AG09319 (cell line): Measurements from ENCODE around the gene C10orf105.

Source experiments
- DNase-seq: peaks from one replicate; pipeline ENCODE4 v3.0.0-alpha.2; 2010; ENCODE audit warnings: low read depth; ENCODE audit errors: extremely low read depth
- CTCF ChIP-seq: IDR thresholded peaks from 2 replicates; pipeline ENCODE4 v1.5.1; 2011; ENCODE audit warnings: low read depth, mild to moderate bottlenecking, inconsistent platforms, low read length, moderate library complexity

The C10orf105 gene

DNA sequence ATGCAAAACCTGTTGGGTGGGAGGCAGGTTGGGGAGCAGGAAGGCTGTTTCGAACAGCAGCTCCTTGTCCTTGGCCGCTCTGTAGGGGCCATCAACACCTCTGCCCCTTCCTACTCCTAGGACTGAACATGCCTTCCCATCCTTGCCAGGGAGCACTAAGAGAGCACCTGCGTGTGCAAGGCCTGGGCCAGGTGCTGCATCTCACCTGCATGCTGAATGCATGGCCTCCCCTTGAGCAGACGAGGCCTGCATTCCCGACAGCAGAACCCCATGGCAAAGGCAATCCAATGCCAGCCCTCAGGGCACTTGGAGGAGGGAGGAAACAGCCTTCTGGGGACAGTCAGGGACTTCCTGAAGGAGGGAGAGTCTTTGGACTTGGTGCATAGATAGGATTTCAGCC is 42.7 kb upstream of the C10orf105 start:
- DNase-seq: no peak
- TF ChIP-seq CTCF: no peak

DNA sequence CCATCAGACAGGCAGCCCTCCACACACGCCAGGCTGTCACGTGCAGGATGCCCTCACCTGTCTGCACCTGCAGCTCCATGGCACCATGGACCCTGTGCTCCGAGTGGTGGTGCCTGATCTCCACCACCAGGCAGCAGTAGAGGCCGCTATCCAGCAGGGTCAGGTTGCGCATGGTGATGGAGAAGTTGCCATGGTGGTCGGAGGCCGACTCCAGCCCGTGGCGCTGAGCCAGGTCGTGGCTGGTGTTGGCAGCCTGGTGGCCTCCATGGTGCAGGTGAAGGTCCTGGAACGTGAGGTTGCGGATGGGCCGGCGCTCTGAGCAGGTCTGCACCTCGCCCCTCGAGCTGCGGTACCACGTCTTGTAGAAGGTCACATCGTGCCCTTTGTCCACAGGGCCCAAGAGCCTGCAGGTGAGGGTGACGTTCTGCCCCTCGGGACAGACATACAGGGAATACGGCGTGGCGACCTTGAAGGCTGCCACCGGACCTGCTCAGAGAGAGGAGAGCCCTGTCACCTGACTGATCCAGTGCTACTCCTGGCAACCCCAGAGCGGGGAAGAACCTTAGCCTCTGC is 42.0 kb upstream of the C10orf105 start:
- no peak for DNase-seq
- TF ChIP-seq CTCF: no peak

GRCh38 chr10:71761105-71761511 is 41.5 kb upstream of the C10orf105 start:
- no peak for TF ChIP-seq CTCF
- no peak for DNase-seq

DNA sequence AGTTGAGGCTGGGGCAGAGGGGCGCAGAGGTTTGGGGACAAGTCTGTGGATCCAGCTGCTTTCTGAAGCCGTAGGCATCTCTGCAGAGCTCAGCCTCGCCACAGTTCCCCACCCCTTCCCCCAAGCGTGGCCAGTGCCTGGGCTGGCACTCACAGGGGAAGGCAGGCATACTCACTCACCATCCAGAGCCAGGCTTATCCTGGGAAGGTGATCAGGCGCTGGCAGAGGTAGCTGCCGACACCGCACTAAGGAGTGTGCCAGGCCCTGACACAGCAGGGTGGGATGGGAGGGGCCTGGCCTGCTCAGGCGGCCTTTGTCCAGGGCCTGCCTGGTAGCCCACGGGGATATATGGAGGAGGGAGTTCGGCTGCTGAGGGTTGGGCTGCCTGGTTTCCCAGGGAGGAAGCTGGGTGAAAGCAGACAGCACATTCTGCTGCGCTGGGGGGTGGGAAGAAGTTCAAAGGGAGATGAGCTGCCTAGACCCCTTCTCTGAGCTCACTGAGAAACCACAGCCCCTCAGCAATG is 37.9 kb upstream of the C10orf105 start:
- DNase-seq: no peak
- TF ChIP-seq CTCF: no peak

GRCh38 chr10:71756311-71757191 is 37.0 kb upstream of the C10orf105 start:
- no peak for TF ChIP-seq CTCF
- DNase-seq: no peak

DNA sequence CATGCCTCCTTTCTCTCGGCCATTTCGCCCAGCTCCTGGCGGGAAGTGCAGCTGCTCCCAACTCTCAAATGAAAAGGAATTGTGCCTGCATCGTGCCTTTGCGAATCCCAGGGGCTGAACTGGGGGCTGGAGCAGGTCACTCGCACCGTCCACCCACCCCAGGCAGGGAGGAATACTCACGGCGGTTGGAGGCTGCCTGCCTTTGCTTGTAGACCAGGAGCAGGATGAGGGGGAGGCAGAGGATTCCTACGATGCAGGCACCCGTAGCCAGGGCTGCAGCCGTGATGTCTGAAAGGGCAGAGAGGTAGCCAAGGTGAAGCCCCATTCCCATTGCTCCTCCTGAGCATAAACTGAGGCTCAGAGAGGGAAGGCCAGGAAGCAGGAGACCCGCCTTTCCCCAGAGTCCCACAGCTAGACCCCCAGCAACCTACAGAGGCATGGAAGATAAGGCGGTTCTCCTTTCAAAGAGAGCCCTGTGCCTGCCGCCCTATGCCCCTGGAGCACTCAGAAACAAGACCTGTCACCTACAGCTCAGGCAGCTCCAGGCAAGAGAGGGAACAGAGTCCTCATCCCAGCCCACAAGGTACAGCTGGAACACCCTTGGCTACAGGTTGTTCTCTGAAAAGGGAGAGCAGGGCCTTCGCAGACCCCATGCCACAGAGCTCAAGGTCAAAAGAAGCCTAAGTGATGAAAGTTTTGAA is 35.8 kb upstream of the C10orf105 start:
- TF ChIP-seq CTCF: no peak

GRCh38 chr10:71754562-71754961 is 35.0 kb upstream of the C10orf105 start:
- no peak for DNase-seq
- TF ChIP-seq CTCF: no peak

More for the DNA sequence above, 35.8 kb upstream of the C10orf105 start:
- DNase-seq: no peak
